Measurements from ENCODE around the gene MITF.

DNA sequence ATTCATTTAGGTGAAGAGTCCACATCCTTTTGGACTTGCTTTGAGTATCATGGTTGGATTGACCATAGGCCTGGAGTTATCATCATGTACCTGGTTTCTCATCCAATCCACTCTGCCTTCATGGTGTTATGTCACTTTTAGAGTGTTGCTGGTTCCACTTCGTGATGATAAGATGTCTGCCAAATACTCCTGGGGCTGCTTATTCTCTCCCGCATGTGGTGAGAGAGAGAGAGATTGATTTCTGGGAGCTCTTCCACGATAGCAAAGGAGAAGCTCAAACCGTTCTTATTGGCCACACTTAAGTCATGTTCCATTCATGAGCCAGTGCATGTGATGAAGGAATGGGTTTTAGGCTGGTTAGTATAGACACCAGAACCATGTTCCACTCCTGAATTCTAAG lies 47.6 kb downstream of the MITF start:
- no peak for TF ChIP-seq POLR2A (IDR thresholded peaks at IDR 0.05; ENCODE audit: low read length)
- TF ChIP-seq GATA1 (IDR thresholded peaks at IDR 0.05; ENCODE audit: low read depth, low read length), result no peak
